AG09309 (cell line): Measurements from ENCODE around the gene KLC1.

ENCODE experiments used
- DNase-seq: peaks from one replicate; pipeline ENCODE4 v3.0.0-alpha.2; 2010; ENCODE audit warnings: low read depth
- H3K4me3 ChIP-seq: 2 replicates; pipeline ENCODE4 v1.5.1; 2011; ENCODE audit warnings: mild to moderate bottlenecking, low read depth, low read length, moderate library complexity; ENCODE audit not compliant: control insufficient read depth
- TF ChIP-seq, protein P1 (sequence below): IDR thresholded peaks from 2 replicates; pipeline ENCODE4 v1.5.1; 2011; ENCODE audit warnings: mild to moderate bottlenecking, low read depth, low read length, inconsistent platforms; ENCODE audit not compliant: insufficient read depth, control insufficient read depth; ENCODE audit errors: missing control alignments

The KLC1 gene

DNA sequence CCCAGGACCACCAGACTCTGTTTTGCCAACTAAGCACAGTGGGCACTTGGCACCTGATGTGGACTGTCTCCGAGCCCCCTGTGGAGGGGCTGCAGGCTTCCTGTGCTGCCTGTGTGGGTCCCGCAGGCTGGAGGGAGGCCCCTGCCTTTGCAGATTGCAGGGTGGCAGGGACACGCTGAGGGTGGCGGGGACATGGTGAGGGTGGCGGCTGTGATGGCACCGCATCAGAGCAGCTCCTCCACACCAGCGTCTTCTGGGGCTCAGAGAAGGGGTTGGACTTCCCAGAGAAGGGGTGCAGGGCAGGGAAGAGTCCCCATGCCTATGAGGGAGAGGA is 94.7 kb downstream of the KLC1 start:
- TF ChIP-seq, protein P1, sequence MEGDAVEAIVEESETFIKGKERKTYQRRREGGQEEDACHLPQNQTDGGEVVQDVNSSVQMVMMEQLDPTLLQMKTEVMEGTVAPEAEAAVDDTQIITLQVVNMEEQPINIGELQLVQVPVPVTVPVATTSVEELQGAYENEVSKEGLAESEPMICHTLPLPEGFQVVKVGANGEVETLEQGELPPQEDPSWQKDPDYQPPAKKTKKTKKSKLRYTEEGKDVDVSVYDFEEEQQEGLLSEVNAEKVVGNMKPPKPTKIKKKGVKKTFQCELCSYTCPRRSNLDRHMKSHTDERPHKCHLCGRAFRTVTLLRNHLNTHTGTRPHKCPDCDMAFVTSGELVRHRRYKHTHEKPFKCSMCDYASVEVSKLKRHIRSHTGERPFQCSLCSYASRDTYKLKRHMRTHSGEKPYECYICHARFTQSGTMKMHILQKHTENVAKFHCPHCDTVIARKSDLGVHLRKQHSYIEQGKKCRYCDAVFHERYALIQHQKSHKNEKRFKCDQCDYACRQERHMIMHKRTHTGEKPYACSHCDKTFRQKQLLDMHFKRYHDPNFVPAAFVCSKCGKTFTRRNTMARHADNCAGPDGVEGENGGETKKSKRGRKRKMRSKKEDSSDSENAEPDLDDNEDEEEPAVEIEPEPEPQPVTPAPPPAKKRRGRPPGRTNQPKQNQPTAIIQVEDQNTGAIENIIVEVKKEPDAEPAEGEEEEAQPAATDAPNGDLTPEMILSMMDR = no peak
- H3K4me3 ChIP-seq = no peak overlapping the region
- no peak for DNase-seq

DNA sequence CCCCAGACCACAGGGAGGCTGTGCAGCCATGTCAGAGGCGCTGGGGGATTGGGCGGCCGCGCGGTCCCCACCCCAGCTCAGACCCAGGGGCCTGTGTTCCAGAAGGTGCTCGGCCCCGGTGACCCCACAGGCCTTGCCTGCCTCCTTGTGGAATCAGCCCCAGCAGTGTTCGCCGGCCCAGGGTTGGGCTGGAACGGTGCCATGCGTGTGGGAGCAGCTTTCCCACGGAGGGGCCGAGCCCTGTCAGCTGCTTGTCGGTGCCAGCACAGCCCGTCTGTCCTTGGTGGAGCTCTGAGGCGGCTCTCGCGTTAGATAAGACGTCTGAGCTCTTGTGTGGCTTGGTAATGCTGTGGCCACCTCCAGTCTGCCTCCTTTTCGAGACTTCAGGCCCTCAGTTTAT is 95.1 kb downstream of the KLC1 start:
- TF ChIP-seq, protein P1 = no peak
- H3K4me3 ChIP-seq = no peak overlapping the region
- DNase-seq = no peak

DNA sequence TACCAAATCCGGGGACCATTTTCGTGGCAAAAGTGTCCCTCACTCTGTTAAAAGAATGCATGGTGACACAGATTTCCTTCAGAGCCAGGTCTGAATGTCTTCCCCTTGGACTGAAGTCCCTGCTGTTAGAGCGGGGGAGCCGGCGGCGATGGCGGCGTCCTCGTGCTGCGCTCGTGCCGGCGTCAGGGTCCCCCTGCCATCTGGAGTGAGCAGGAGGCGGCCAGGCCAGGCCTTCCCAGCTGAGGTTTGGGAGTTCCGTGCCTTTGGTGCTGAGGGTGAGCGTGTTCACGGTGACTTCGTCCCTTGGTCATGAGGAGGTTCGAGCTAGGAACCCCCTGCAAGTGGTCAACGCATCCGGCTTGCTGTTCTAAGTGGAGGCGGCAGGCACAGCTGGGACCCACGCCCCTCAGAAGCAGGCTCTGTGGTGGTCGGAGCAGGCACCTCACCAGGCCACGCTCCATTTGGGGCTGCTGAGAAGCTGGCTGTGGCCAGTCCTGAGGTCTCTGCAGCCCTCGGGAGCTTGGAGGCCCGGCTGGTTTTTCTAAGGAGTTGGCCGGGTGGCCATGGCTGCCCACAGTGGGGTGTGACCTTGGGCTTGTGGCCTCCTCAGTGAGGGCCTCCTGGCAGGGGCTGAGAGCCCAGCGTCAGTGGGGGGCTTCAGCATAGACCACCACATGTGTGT is 96.1 kb downstream of the KLC1 start:
- no peak overlapping the region for H3K4me3 ChIP-seq
- TF ChIP-seq, protein P1 = no peak
- DNase-seq = no peak

DNA sequence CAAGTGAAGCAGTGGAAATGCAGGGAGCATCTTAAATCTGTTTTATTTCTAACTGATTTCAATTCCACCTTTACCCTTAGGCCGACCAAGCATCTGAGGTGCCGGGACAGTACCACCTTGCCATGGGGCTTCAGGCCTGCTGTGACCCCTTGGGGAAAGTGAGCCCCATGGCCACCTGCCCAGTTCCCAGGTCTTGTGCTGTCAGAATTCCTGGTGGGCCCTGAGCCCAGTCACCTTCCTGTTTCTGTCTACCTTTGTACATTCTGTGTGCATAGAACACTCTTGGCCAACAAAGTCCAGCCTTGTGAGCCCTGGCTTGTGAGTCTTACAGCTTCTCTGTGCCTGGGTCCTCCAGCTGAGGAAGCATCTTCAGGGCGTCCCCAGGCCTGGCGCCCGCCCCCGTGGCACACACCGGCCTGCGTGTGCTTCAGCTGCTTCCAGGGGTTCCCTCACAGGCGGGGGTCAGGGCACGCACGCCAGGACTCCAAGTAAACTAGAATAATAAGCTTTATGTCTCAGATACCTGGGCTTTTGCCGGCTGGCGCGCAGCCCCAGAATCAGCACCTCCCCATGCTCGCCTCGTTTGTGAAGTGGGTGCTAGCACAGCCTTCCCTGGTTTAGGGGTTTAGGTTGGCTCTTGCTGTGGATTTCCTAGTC is 96.9 kb downstream of the KLC1 start:
- TF ChIP-seq, protein P1 = no peak
- DNase-seq = no peak

DNA sequence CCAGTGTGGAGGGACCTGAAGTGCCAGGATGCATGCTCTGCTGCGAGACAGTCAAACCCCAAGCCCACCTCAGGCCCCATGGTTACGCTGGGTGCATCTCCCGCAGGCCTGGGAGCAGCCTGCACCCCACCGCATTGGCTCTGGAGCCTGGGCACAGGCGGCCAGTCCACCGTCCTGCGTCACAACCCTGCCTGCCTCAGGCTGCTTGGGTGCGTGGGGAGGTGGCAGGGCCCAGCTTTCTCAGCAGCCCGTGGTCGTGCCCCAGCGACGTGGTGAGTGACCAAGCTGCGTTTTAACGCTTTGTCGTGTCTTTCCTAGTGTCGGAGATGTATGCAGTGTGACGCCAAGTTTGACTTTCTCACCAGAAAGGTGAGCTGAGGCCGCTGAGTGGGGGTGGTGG is 97.5 kb downstream of the KLC1 start:
- TF ChIP-seq, protein P1 = no peak
- DNase-seq = no peak
- H3K4me3 ChIP-seq = no peak overlapping the region

More for the DNA sequence above, 96.9 kb downstream of the KLC1 start:
- H3K4me3 ChIP-seq = no peak overlapping the region

DNA sequence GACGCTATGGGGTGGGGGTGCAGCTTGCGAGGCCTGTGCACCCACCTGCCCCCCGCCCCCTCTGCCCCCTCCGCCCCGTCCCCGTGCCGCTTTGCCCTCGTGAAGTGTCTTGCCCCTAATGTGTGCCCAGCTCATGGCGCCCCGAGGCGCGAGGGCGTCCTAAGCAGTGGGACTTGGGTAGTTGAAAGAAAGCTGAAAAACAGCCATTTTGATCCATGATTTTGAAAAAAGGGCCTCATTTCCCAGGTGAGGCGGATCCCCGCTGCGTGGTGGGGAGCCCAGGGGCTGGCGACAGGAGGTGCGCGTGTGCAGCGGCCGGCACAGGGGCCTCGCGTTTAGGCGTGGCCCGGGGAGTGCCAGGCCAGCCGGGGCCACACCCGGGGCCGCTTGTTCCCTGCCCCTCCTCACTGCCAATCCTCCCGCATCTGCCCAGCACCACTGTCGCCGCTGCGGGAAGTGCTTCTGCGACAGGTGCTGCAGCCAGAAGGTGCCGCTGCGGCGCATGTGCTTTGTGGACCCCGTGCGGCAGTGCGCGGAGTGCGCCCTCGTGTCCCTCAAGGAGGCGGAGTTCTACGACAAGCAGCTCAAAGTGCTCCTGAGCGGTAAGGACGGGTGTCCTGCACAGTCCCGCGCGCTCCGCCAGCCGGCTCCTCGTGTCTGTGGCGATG is 98.4 kb downstream of the KLC1 start:
- DNase-seq = no peak
- TF ChIP-seq, protein P1 = no peak
- no peak overlapping the region for H3K4me3 ChIP-seq
